K562 (cell line): Measurements from ENCODE around the gene CDH2. TPM values are rescaled to one million over a fixed set of nuclear protein-coding genes. Genes with fewer than 3 reads are reported as not detected.

ENCODE experiments used
- ATAC-seq: fragments of 200-7000 bp; cut with Tn5 transposase; 3 replicates; pipeline ENCODE4 v1.9.1; 2020; ENCODE audit warnings: moderate library complexity
- BruUV-seq: library from RNA; stranded (reverse); fragments of 400-500 nt; replicated peaks from 2 replicates; lab custom pipeline; 2021; lab: Mats Ljungman, UMichigan
- CTCF ChIA-PET: fragments of 300-600 bp; formaldehyde crosslinking; extraction: SDS; loops from one replicate; lab custom pipeline; 2021; ENCODE audit warnings: low intra/inter-chr PET ratio; lab: Yijun Ruan, JAX
- POLR2A ChIA-PET: fragments of 300-600, 350-650 bp; sonication (Branson Sonifier 250); formaldehyde crosslinking; extraction: SDS; loops from one replicate; lab custom pipeline; 2021; ENCODE audit warnings: antibody characterized with exemption, inconsistent platforms; lab: Yijun Ruan, JAX
- DNase-seq, 4 experiments: peaks; one replicate each; pipeline versions ENCODE4 v3.0.0 to v3.0.0-alpha.2; 2011 to 2018; ENCODE audit warnings: low spot score in 3 of 4, mixed read lengths in 3 of 4; ENCODE audit errors: extremely low read depth in 1 of 4
- FAIRE-seq: peaks from 2 replicates; lab custom pipeline; 2011; peaks lifted over from hg19 to GRCh38; lab: Jason Lieb, UNC
- H2AFZ ChIP-seq: 2 replicates; pipeline ENCODE4 v1.6.0; 2011; ENCODE audit warnings: low read depth, low read length, control low read depth, inconsistent platforms
- H3K27ac ChIP-seq: fragments of 200-600 bp; 3 replicates; pipeline ENCODE4 v1.8.0; 2011; ENCODE audit warnings: low read depth, mild to moderate bottlenecking, control low read depth, inconsistent platforms, low read length, moderate library complexity, mixed read lengths; ENCODE audit errors: extremely low read depth
- H3K27me3 ChIP-seq, 2 experiments: fragments of 300-600 bp in 1 of 2; 2 replicates in 1 of 2; 3 replicates in 1 of 2; pipeline versions ENCODE4 v1.6.0 to v1.8.0; 2011; ENCODE audit warnings: inconsistent platforms in 2 of 2, low read length in 2 of 2, mild to moderate bottlenecking in 1 of 2, mixed read lengths in 1 of 2, moderate library complexity in 1 of 2; ENCODE audit not compliant: control insufficient read depth in 2 of 2, insufficient read depth in 2 of 2
- H3K36me3 ChIP-seq: fragments of 300-600 bp; 3 replicates; pipeline ENCODE4 v1.8.0; 2011; ENCODE audit warnings: mild to moderate bottlenecking, low read length, inconsistent platforms; ENCODE audit not compliant: control insufficient read depth, insufficient read depth
- H3K4me1 ChIP-seq, 2 experiments: fragments of 200-600 bp in 1 of 2; replicated peaks in 1 of 2; 2 replicates in 1 of 2; 3 replicates in 1 of 2; pipeline versions ENCODE4 v1.5.1 to v1.8.0; 2011; ENCODE audit warnings: inconsistent platforms in 2 of 2, low read length in 2 of 2, mild to moderate bottlenecking in 1 of 2, mixed read lengths in 1 of 2, moderate library complexity in 1 of 2; ENCODE audit not compliant: control insufficient read depth in 2 of 2, insufficient read depth in 2 of 2
- H3K4me2 ChIP-seq: 2 replicates; pipeline ENCODE4 v1.6.1; 2011; ENCODE audit warnings: low read length, control low read depth, inconsistent platforms, mixed read lengths; ENCODE audit not compliant: insufficient read depth
- H3K4me3 ChIP-seq: fragments of 200-600 bp; sonication (generic), shearing (Covaris generic); 2 replicates; pipeline ENCODE4 v1.5.1; 2016; ENCODE audit warnings: control low read depth, inconsistent platforms
- H3K79me2 ChIP-seq: fragments of 200-600 bp; 3 replicates; pipeline ENCODE4 v1.8.0; 2011; ENCODE audit warnings: low read length, inconsistent platforms; ENCODE audit not compliant: control insufficient read depth, insufficient read depth
- H3K9ac ChIP-seq, 2 experiments: 2 replicates each; pipeline versions ENCODE4 v1.6.0 to v1.6.1; 2011; ENCODE audit warnings: low read depth in 2 of 2, low read length in 2 of 2, control low read depth in 1 of 2, inconsistent platforms in 1 of 2, mild to moderate bottlenecking in 1 of 2, mixed read lengths in 1 of 2; ENCODE audit not compliant: insufficient read depth in 1 of 2
- H3K9me1 ChIP-seq: one replicate; pipeline ENCODE4 v1.6.0; 2011; ENCODE audit warnings: inconsistent platforms, mild to moderate bottlenecking, low read length, moderate library complexity; ENCODE audit not compliant: control insufficient read depth, insufficient read depth
- H3K9me3 ChIP-seq: replicated peaks from 2 replicates; pipeline ENCODE4 v1.5.1; 2011; ENCODE audit warnings: low read depth, low read length, inconsistent platforms; ENCODE audit not compliant: control insufficient read depth, insufficient read depth
- H4K20me1 ChIP-seq: replicated peaks from 2 replicates; pipeline ENCODE4 v1.6.1; 2011; ENCODE audit warnings: low read length, inconsistent platforms, mixed read lengths; ENCODE audit not compliant: control insufficient read depth, insufficient read depth
- ATF3 ChIP-seq, 2 experiments: fragments of 450-650 bp in 1 of 2; sonication (generic) in 1 of 2; formaldehyde crosslinking in 1 of 2; IDR thresholded peaks in 1 of 2; conservative IDR thresholded peaks in 1 of 2; 2 replicates each; pipeline versions ENCODE4 v1.6.1 to v1.8.1; 2016 to 2023; ENCODE audit warnings: mild to moderate bottlenecking in 2 of 2, moderate library complexity in 2 of 2, inconsistent platforms in 1 of 2, missing genetic modification reagents in 1 of 2
- CBX2 ChIP-seq: fragments of 200-600 bp; sonication (generic); IDR thresholded peaks from one replicate; pipeline ENCODE4 v1.6.1; 2012; ENCODE audit warnings: mild to moderate bottlenecking, low read length, inconsistent platforms; ENCODE audit not compliant: insufficient read depth, poor library complexity, severe bottlenecking
- MAX ChIP-seq: sonication (generic); formaldehyde crosslinking; IDR thresholded peaks from 2 replicates; pipeline ENCODE4 v1.9.0; 2022; ENCODE audit warnings: mild to moderate bottlenecking, missing genetic modification reagents
- MTA1 ChIP-seq: fragments of 450-650 bp; IDR thresholded peaks from 2 replicates; pipeline ENCODE4 v1.6.1; 2017; ENCODE audit warnings: borderline replicate concordance
- NEUROD1 ChIP-seq: fragments of 150-350 bp; IDR thresholded peaks from 2 replicates; pipeline ENCODE4 v1.6.1; 2014; ENCODE audit warnings: borderline replicate concordance, low read length, low read depth; ENCODE audit not compliant: partially characterized antibody
- NFYB ChIP-seq: IDR thresholded peaks from 2 replicates; pipeline ENCODE4 v1.6.1; 2011; ENCODE audit warnings: mild to moderate bottlenecking, moderate library complexity; ENCODE audit not compliant: insufficient read length; ENCODE audit errors: extremely low read depth
- SNRNP70 ChIP-seq: fragments of 200-400 bp; formaldehyde crosslinking; optimal IDR thresholded peaks from 2 replicates; pipeline ENCODE3; 2017; ENCODE audit warnings: low read depth, low read length
- SREBF2 ChIP-seq: sonication (generic); formaldehyde crosslinking; IDR thresholded peaks from 2 replicates; pipeline ENCODE4 v1.4.0; 2020; ENCODE audit warnings: mild to moderate bottlenecking, missing genetic modification reagents
- TEAD2 ChIP-seq: fragments of 450-650 bp; IDR thresholded peaks from 2 replicates; pipeline ENCODE4 v1.6.1; 2016; ENCODE audit warnings: missing genetic modification characterization, control low read depth, missing compliant biosample characterization
- ZNF445 ChIP-seq: fragments of 250-450 bp; sonication (Bioruptor Pico); IDR thresholded peaks from 2 replicates; pipeline ENCODE4 v1.4.0; 2020; ENCODE audit warnings: low read depth, mild to moderate bottlenecking, moderate library complexity
- ZNF609 ChIP-seq: sonication (generic); formaldehyde crosslinking; IDR thresholded peaks from 2 replicates; pipeline ENCODE4 v1.8.1; 2023; ENCODE audit warnings: missing genetic modification reagents, mild to moderate bottlenecking, borderline replicate concordance
- WGBS: fragments of 100-300 bp; shearing (Covaris generic); methylation state at CpG from one replicate; pipeline ENCODE4 v1.1.6; 2016; ENCODE audit warnings: low coverage, mixed read lengths; ENCODE audit not compliant: insufficient coverage; ENCODE audit errors: missing lambda C conversion rate; 5-methylcytosine and 5-hydroxymethylcytosine counted together
- in situ Hi-C: fragments of 300-500 bp; cut with MboI; formaldehyde crosslinking; loops from 4 replicates; pipeline ENCODE4 v1.15.0; 2018; ENCODE audit warnings: inconsistent platforms, mixed read lengths
- intact Hi-C: fragments of 100-400 bp; cut with micrococcal nuclease; formaldehyde crosslinking; loops from 2 replicates; pipeline ENCODE4 v1.14.2; 2022
- polyA plus RNA-seq, 8 experiments: library from polyadenylated mRNA; depleted of rRNA in 4 of 8; stranded (reverse) in 5 of 8; unstranded in 3 of 8; fragments of >200 nt; fragmentation: Nextera tagmentation in 2 of 8; fragmentation: Illumina TruSeq in 1 of 8; extraction: Ambion mirVana in 2 of 8; extraction: Trizol in 1 of 8; gene quantifications; 2 replicates each; pipeline versions ENCODE4 v1.2.1 to v1.2.3, GENCODE V29; 2011 to 2014; ENCODE audit warnings: inconsistent platforms in 1 of 8, missing spikeins in 1 of 8
- total RNA-seq, 7 experiments: library from RNA; depleted of rRNA in 6 of 7; stranded (reverse); fragments of >200 nt in 6 of 7; fragmentation: Illumina TruSeq in 2 of 7; extraction: Trizol in 2 of 7; gene quantifications; 2 replicates each; pipeline versions ENCODE4 v1.2.1 to v1.2.3, GENCODE V29; 2011 to 2021; ENCODE audit warnings: low replicate concordance in 1 of 7
- TF ChIP-seq, protein P1 (sequence below): fragments of 250-450 bp; sonication (Bioruptor Pico); IDR thresholded peaks from 2 replicates; pipeline ENCODE4 v1.9.0; 2021; ENCODE audit warnings: mild to moderate bottlenecking
- TF ChIP-seq, protein P2 (sequence below): sonication (generic); formaldehyde crosslinking; IDR thresholded peaks from 2 replicates; pipeline ENCODE4 v1.8.0; 2022; ENCODE audit warnings: missing genetic modification reagents, mild to moderate bottlenecking, borderline replicate concordance

The CDH2 gene
- total and polyA plus RNA-seq, 9 of the 15 experiments (the other 6 are each of a cell fraction or from before 2014, with no cell fraction given): 0.04 TPM; not detected in 8

DNA sequence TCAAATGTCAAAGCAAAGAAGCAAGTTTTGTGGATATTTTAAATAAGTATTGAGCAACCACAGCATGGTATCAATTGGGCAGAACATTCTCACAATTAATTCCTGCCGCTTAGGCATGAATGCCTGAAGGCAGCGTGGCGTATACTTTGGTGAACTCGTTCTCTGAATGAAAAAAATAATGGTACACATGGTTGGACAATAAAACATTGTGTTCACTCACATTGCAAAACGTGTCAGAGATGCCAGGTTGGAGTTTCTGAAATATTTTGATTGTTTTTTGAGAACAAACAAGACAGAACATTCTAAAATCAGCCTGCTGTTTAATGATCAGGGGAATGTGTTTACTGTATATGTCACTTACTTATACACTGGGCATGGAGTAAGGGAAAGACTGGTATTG lies 254.2 kb downstream of the CDH2 start:
- TF ChIP-seq ZNF445 (CRISPR knock-in tag): no peak
- TF ChIP-seq, protein P1, sequence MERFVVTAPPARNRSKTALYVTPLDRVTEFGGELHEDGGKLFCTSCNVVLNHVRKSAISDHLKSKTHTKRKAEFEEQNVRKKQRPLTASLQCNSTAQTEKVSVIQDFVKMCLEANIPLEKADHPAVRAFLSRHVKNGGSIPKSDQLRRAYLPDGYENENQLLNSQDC: no peak
- no peak for TF ChIP-seq NEUROD1
- no peak for TF ChIP-seq MAX (CRISPR knock-in tag)
- no peak for TF ChIP-seq SNRNP70
- TF ChIP-seq CBX2: no peak
- TF ChIP-seq ATF3 (IDR thresholded peaks at IDR 0.05): no peak
- TF ChIP-seq ATF3 (CRISPR knock-in tag; conservative IDR thresholded peaks at IDR 0.05): no peak
- TF ChIP-seq TEAD2 (tag): no peak
- no peak for TF ChIP-seq MTA1
- TF ChIP-seq, protein P2, sequence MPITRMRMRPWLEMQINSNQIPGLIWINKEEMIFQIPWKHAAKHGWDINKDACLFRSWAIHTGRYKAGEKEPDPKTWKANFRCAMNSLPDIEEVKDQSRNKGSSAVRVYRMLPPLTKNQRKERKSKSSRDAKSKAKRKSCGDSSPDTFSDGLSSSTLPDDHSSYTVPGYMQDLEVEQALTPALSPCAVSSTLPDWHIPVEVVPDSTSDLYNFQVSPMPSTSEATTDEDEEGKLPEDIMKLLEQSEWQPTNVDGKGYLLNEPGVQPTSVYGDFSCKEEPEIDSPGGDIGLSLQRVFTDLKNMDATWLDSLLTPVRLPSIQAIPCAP (CRISPR knock-in tag): no peak
- no peak for TF ChIP-seq ZNF609 (CRISPR knock-in tag)
- TF ChIP-seq SREBF2 (CRISPR knock-in tag): no peak
- no peak for TF ChIP-seq NFYB
- CTCF ChIA-PET: no interaction called here
- H3K4me1 ChIP-seq: no peaks in the 10 kb centered on the region
- no peaks in the 10 kb centered on the region for H3K79me2 ChIP-seq
- ATAC-seq (no peak), DNase-seq (no peak), FAIRE-seq (no peak)
- H2AFZ ChIP-seq: no peak overlapping the region
- no peaks in the 10 kb centered on the region for H3K36me3 ChIP-seq
- intact Hi-C loops (no loop called here), in situ Hi-C loops (no loop called here)
- H3K4me2 ChIP-seq: no peak overlapping the region
- H3K27ac ChIP-seq: no peak overlapping the region
- POLR2A ChIA-PET: no interaction called here
- WGBS: under 1% methylated on average over 5 of the region's 5 CpGs
- H3K9me3 ChIP-seq: no peaks in the 10 kb centered on the region
- BruUV-seq: no TSS peak
- no peaks in the 10 kb centered on the region for H4K20me1 ChIP-seq
- H3K9me1 ChIP-seq: no peaks in the 10 kb centered on the region
- H3K27me3 ChIP-seq: no peaks in the 10 kb centered on the region
- H3K9ac ChIP-seq: no peak overlapping the region
- H3K4me3 ChIP-seq: no peak overlapping the region
